Kasumi-1 (cell line): Measurements from ENCODE around the gene ADD1.
A peak's percentile ranks its signal among the peaks of the same experiment; 100 is the strongest.

ENCODE experiments used
- DNase-seq, 2 experiments: peaks; one replicate each; lab custom pipeline; 2025; lab: John Stamatoyannopoulos, UW

ADD1 gene

DNA sequence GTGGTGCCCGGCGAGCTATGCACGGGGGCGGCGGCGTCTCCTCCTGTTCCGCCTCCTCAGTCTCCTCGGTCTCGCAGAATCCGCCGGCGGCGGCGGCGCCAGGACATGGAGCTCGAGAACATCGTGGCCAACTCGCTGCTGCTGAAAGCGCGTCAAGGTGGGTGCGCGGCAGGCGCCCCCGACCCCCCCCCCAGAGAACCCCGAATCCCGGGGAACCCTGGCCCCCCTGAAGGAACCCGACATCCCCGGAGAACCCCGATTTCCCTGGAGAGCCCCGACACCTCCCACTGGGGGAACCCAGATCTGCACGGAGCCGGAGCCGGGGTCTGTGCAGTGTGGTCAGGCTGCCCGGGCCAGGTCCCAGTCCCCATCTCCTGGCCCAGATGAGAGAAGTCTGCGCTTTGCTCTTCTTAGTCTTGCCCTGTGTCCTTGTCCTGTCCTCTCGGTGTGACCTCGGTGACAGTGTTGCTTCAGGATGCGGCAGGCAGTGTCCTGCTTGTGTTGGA lies 120.4 kb downstream of the ADD1 start:
- peak; percentile 47 to 53 for DNase-seq

DNA sequence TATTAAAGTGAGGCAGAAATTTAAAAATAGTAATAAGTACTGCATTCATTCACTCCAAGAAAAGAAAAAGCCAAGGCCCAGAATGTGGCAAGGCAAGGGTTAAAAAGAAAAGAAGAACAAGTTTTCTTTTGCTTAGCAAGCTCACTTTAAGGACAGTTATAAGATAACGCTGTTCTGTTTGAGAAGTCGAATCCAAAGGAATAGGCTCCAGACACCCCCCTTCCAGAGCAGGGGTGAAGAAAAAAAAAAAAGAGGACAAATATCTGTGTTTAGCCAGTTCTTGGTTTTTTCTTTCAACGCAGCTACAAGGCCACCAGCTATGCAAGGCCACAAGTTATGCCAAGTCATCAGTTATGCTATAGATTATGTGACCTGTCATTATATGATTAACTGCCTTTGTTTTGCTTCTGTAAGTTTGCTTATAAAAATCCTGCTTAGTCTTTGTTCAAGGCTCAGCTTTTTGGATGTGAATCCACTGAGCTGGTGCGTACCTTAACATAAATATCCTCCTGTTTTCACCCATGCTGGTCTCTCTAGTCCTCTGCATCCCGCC lies 121.1 kb downstream of the ADD1 start:
- DNase-seq: no peak

- DNase-seq: no peak
These were observed 121.6 kb downstream of the ADD1 start for GRCh38 chr4:2965262-2965661.

DNA sequence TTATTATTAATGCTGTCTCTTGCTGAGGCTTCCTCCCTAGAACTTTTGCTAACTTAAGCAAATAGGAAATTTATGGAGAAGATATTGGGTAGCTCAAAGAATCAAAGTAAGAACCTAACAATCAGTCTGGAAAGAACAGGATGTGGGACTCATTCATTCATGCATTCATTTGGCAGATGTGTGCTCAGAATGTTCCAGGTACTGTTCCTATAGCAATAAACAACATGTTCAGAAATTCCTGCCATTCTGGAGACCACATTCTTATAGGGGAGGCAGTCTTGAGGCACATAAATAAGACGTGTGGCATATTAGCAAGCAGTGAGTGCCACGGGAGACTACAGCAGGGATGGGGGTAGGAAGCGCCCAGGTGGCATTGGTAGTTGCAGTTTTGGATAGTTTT lies 124.7 kb downstream of the ADD1 start:
- DNase-seq: no peak

DNA sequence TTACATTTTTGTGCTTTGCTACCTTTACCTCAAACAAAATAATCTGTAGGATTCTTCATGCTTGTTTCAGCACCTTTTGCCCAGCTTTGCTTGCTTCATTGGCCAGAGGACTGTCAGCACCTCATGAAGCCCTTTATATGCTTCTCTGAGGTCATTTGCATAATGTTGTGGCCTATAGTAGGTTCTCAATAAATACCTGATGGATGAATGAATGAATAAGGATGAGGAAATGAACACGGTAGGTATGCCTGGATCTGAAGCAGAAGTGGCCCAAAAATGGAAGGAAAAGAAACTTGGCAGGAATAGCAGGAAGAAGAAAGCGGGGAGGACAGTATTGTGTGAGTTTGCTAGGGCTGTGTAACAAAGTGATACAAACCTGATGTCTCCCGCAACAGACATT lies 127.6 kb downstream of the ADD1 start:
- no peak for DNase-seq

- DNase-seq: no peak
These were observed 133.8 kb downstream of the ADD1 start for GRCh38 chr4:2977211-2978088.
